Thoracic aorta (tissue), 2 donors: Measurements from ENCODE around the gene MBD5. TPM values are rescaled to one million over a fixed set of nuclear protein-coding genes. Genes with fewer than 3 reads are reported as not detected.

Source experiments
- ATAC-seq: fragments of 150-250 bp; one replicate; pipeline ENCODE4 v1.8.0; 2017; ENCODE audit warnings: low read depth; ENCODE audit not compliant: insufficient number of reproducible peaks, low FRiP score
- DNase-seq: peaks from one replicate; pipeline ENCODE4 v3.0.0-alpha.2; 2020; ENCODE audit warnings: low spot score
- H3K27ac ChIP-seq, 2 donors: fragments of 200-600 bp; sonication (generic); 1 replicate in 1 of 2; 2 replicates in 1 of 2; pipeline ENCODE4 v1.5.1; 2016; ENCODE audit warnings: mild to moderate bottlenecking in 2 of 2, moderate library complexity in 2 of 2
- H3K27me3 ChIP-seq: fragments of 200-600 bp; sonication (generic); replicated peaks from 2 replicates; pipeline ENCODE4 v1.6.0; 2016; ENCODE audit warnings: mild to moderate bottlenecking; ENCODE audit not compliant: insufficient read depth
- H3K36me3 ChIP-seq: fragments of 200-600 bp; sonication (generic); one replicate; pipeline ENCODE4 v1.5.1; 2016
- H3K4me1 ChIP-seq, 2 donors: fragments of 200-600 bp; sonication (generic); 1 replicate in 1 of 2; 2 replicates in 1 of 2; pipeline versions ENCODE4 v1.5.1 to v1.6.0; 2016; ENCODE audit warnings: low read depth in 2 of 2, mild to moderate bottlenecking in 1 of 2; ENCODE audit not compliant: control insufficient read depth in 1 of 2
- H3K4me3 ChIP-seq: fragments of 200-600 bp; sonication (generic); 2 replicates; pipeline ENCODE4 v1.5.1; 2016; ENCODE audit warnings: mild to moderate bottlenecking
- H3K9me3 ChIP-seq: fragments of 200-600 bp; sonication (generic); 2 replicates; pipeline ENCODE4 v1.5.1; 2016
- CTCF ChIP-seq: fragments of 200-600 bp; sonication (generic); IDR thresholded peaks from one replicate; pipeline ENCODE4 v1.5.1; 2019; ENCODE audit warnings: antibody characterized with exemption
- total RNA-seq, 2 donors: library from RNA; depleted of rRNA; stranded (reverse); fragments of >200 nt; gene quantifications; one replicate each; pipeline versions ENCODE4 v1.1.0 to v1.2.3, GENCODE V29; 2016

MBD5 gene
- total RNA-seq, 2 donors from 2014 or later = 35.1 to 50.3 TPM

- no peak for TF ChIP-seq CTCF
- Histone ChIP-seq H3K27me3 (no peaks in the 10 kb centered on the region), H3K9me3 (no peaks in the 10 kb centered on the region), H3K27ac (no peak overlapping the region), H3K36me3 (no peaks in the 10 kb centered on the region), H3K4me1 (no peaks in the 10 kb centered on the region), H3K4me3 (no peak overlapping the region)
- ATAC-seq (no peak), DNase-seq (no peak)
These were observed 18.9 kb downstream of the MBD5 start for GRCh38 chr2:148039783-148040182.

- H3K27me3 ChIP-seq = no peaks in the 10 kb centered on the region
- ATAC-seq = no peak
- H3K9me3 ChIP-seq = no peaks in the 10 kb centered on the region
- DNase-seq = no peak
- H3K36me3 ChIP-seq = no peaks in the 10 kb centered on the region
- H3K4me1 ChIP-seq = no peaks in the 10 kb centered on the region
- H3K27ac ChIP-seq = no peak overlapping the region
- no peak for TF ChIP-seq CTCF
- H3K4me3 ChIP-seq = no peak overlapping the region
These were observed 21.3 kb downstream of the MBD5 start for GRCh38 chr2:148042219-148042618.

- Histone ChIP-seq H3K4me1 (no peaks in the 10 kb centered on the region), H3K9me3 (no peaks in the 10 kb centered on the region), H3K27ac (no peak overlapping the region), H3K36me3 (no peaks in the 10 kb centered on the region), H3K4me3 (no peak overlapping the region), H3K27me3 (no peaks in the 10 kb centered on the region)
- no peak for ATAC-seq
- no peak for TF ChIP-seq CTCF
- DNase-seq = no peak
These were observed 23.4 kb downstream of the MBD5 start for GRCh38 chr2:148044322-148044721.

- ATAC-seq (no peak), DNase-seq (no peak)
- TF ChIP-seq CTCF = no peak
- H3K27me3 ChIP-seq = no peaks in the 10 kb centered on the region
- H3K36me3 ChIP-seq = no peaks in the 10 kb centered on the region
- no peak overlapping the region for H3K27ac ChIP-seq
- H3K4me3 ChIP-seq = no peak overlapping the region
- no peaks in the 10 kb centered on the region for H3K9me3 ChIP-seq
- H3K4me1 ChIP-seq = no peaks in the 10 kb centered on the region
These were observed 25.9 kb downstream of the MBD5 start for GRCh38 chr2:148046802-148047201.

- no peaks in the 10 kb centered on the region for H3K36me3 ChIP-seq
- no peaks in the 10 kb centered on the region for H3K4me1 ChIP-seq
- H3K27me3 ChIP-seq = no peaks in the 10 kb centered on the region
- H3K27ac ChIP-seq = no peak overlapping the region
- no peaks in the 10 kb centered on the region for H3K9me3 ChIP-seq
- TF ChIP-seq CTCF = no peak
- DNase-seq = no peak
- no peak for ATAC-seq
- H3K4me3 ChIP-seq = no peak overlapping the region
These were observed 27.8 kb downstream of the MBD5 start for GRCh38 chr2:148048475-148049221.
